ENCODE measurements around the gene MBNL3.
"Not testable (repeated sequence)": the region's sequence is repeated elsewhere in the genome, so short reads cannot be mapped to it uniquely, and the experiment has no call there.

MBNL3 gene

DNA sequence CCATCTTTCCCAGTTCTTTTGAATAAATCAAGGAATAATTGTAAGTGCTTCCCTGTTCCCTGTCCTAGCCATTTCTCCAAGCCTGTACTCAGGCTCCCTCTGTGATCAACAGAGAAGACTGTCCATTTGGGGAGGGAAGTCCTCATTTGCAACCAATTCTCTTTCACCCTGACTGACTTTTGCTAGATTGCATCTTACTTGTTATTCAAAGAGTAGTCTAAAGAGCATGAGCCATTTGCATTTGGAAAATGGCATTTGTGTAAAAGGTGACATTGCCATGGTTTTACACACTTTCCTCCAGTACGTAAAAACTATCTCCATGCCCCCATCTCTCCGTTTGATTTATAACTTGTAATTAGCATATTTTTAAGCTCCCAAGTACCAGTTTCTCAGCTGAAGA, 110.6 kb downstream of the MBNL3 start:
- in situ Hi-C loops (cut with HindIII; ENCODE audit: low sequenced_read_pairs), result no loop called here

DNA sequence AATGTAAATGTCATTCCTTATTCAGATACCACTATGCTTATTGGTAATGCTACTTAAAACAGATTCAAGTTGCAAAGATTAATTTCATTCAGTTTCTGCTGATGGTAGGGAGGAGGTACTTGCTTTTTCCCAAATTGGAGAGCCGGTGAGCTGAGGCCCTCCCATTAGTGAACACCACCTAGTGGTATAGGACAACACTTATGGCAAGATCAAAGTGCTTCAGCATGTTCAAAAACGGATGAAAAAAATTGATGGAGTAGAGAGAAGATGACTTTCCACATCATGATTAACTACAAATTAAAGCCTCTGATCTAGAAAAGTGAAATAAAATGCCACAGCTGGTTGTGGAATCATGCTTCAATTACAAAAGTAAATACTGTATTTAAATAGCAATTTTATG, 112.9 kb downstream of the MBNL3 start:
- in situ Hi-C loops (cut with HindIII; ENCODE audit: low sequenced_read_pairs), result no loop called here

DNA sequence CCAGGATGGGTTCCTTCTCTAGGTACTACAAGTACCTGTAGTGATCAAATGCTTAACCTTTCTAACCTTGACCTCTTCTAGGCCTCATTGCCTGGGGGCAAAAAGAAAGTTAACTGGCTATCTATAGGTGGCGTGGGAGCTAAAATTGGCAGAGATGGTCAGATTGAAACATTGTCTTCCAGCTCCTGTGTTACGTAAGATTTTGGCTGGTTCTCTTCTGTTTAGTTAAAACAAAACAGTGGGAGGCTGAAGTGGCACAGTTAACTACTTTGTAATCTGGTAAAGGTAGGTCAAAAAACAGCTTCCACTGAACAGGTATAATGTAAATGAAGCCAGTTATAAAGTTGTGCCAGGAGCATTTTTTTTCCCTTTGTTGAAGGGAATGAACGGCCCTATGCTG, 115.2 kb downstream of the MBNL3 start:
- in situ Hi-C loops (cut with HindIII; ENCODE audit: low sequenced_read_pairs), result no loop called here

DNA sequence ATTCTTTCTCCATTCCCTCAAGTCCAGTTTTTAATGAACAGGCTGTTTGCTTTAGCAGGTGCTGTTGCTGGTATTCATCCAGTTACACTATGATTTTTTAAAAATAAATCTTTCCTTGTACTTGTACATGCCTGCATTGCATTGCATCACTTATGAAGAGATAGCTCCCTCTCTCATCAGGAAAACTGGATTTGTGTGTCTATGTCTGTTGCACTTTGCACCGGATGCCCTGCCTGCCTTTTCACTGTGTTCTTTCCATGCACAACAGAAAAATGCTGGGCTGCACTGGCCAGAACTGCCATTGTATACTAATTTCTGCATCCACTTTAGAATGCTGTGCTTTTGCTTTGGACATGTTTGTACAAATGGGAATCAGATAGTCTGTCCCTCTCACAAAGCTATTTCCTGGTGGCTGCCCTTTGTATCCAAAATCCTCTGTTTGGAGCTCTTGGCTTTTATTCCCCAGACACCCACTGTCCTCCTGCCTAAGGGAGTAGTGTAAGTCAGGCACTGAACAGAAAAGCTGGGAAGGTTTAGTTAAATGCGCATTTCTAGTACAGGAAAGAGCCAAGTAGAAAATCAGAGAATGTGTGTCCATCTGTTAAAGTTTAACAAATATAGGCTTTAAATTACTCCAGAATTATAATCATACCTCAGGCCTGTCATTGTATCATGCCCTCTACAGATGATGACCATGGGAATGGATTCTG, 119.1 kb downstream of the MBNL3 start:
- in situ Hi-C loops (cut with HindIII; ENCODE audit: low sequenced_read_pairs), result no loop called here

DNA sequence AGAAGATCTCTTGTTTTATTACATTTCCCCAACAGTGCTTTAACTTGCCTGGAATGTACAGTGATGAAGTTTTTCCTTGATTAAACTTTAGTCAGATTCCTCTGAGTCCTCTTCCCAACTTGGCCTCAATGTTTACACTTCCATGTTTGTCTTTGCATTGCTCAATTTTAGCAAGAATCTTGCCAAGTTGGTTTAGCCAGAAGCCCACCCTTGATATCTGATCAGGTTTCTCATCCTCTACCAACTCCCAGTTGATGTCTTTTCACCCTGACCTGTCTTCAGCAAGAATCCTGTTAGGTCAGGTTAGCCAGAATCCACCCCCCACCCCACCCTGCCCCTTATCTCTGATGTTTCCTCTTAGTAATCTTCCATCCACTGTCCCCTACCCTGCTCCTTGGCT, 120.9 kb downstream of the MBNL3 start:
- in situ Hi-C loops (cut with HindIII; ENCODE audit: low sequenced_read_pairs), result no loop called here

DNA sequence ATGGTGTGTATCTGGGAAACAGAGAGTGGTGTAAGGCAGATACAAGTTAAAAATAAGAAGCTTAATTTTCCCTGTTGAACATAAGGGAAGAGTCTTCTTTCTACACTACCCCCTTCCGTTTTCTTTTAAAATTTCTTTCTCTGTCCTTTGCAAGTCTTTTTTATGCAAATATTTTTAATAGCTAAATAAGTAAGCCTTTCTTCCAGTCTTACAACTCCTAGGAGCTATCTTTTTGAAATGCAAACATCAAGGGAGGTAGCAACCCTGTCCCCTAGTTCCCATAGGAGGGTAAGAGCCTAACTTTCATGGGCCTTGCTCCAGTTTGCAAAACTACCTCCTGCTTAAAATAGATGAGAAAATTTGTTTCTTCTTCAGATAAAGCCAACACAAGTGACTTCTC, 121.5 kb downstream of the MBNL3 start:
- in situ Hi-C loops (cut with HindIII; ENCODE audit: low sequenced_read_pairs), result no loop called here

DNA sequence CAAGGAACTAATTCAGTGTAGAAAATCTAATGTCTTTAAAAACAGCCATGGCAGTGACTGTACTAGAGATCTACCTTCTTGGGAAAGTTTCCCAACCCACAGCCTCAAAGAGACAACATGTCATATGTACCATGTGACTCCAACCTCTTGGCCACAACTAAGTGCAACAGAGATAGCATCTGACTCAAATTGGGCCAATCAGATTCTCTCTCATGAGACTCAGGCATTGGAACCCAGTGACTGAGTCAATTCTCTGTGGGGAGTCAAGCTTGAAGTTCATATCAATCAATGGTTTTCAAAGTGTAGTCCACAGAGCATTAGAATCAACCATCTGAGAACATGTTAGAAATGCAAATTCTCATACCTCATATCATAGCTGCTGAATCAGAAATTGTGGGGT, 123.3 kb downstream of the MBNL3 start:
- in situ Hi-C loops (cut with HindIII; ENCODE audit: low sequenced_read_pairs), result no loop called here

DNA sequence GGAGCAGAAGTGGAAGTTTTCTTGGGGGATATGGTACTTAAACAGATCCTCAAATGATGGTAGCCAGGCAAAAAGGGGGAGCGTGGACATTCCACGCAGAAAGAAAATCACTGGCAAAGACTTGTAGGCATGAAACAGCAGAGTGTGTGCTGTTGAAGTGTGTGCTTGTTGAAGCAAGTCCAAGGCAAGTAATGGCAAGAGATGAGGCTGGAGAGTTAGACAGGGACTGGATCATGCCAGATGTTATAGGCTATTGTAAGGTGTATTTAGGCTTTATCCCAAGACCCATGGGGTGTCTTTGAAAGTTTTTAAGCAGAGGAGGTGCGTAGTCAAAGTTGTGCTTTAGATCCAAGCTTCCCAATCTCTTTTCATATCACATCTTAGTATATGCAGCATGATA, 124.5 kb downstream of the MBNL3 start:
- in situ Hi-C loops (cut with HindIII; ENCODE audit: low sequenced_read_pairs), result no loop called here

DNA sequence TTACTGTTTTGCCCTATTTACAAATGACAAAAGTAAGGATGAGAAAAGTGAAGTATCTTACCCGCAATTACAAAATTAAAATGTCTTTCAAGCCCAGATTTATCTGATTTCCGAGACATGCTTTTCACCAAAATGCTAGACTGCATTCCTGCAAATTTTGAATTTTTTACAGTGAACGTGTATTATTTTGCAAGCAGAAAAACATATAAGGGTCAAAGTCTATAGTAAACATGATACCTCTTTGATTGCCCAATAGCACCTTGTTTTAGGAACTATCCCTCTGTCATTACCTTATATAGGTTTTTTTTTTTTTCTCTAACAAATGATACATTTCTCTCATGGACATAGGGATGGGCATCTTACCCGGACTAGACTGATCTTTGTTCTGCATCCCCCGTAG, 135.4 kb downstream of the MBNL3 start:
- in situ Hi-C loops (cut with HindIII; ENCODE audit: low sequenced_read_pairs), result no loop called here

DNA sequence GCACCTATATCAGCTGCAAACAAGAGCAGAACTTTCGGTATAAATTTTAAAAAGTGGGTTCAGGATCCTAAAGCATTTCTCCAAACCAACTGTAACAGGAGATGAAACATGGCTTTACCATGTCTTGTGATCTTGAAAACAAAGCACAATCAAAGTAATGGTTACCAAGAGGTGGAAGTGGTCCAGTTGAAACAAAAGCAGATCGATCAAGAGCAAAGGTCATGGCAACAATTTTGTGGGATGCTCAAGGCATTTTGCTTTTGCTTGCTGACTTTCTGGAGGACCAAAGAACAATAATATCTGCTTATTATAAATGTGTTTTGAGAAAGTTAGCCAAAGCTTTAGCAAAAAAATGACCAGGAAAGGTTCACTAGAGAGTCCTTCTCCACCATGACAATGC, 152.7 kb downstream of the MBNL3 start:
- in situ Hi-C loops (cut with HindIII; ENCODE audit: low sequenced_read_pairs), result no loop called here

DNA sequence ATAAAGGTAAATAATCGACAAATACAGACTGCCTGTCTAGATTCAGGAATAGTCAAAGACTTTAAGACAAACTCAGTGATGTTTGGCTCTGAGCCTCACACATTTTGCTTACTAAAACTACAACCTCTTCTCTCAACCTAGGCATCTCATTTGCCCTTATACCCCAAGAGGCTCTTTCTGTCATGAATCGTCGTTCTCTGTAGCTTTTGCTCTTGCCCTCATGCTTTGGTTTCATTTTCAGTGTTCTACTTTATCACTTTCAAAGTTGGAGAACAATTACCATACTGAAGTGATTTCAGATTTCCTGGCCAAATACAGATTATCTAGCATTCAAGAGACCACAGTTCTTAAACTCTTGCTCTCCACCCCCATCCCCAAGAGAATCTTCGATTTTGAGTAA, 155.5 kb downstream of the MBNL3 start:
- in situ Hi-C loops (cut with HindIII; ENCODE audit: low sequenced_read_pairs), result no loop called here

DNA sequence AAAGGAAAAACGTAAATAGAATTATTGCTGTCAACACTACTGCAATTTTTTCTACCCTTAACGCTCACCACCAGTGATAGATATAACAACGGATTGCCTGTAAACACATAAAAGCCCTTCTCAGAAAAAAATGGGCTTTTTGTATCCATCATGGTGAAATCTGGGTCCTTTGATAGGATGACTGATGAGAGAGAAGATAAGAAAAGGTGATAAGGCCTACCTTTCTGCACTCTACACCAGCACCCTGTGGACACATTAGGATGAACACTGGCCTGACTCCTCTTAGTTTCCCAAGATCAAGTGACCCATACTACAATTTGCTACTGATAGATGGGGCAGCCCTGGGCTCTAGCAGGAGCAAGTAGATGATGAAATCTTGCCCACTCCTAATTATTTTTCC, 157.3 kb downstream of the MBNL3 start:
- in situ Hi-C loops (cut with HindIII; ENCODE audit: low sequenced_read_pairs), result no loop called here

DNA sequence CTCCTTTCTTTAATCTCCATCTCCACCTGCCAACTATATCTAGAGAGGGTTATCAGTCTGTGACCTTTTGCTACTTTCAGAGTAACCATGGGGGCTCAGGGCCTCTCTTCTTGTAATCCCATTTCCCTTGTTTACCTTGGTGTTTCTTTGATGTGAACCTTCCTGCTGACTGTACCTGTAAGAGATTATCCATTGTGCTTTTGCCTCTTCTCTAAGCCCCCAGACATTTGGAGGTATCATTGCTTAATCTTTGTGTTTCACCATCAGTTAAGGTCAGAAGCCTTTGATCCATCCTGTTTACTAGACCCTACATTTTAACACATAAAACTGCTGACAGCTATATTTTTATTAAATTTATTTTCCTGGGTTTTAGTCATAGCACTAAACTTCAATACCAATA, 157.8 kb downstream of the MBNL3 start:
- in situ Hi-C loops (cut with HindIII; ENCODE audit: low sequenced_read_pairs), result no loop called here

DNA sequence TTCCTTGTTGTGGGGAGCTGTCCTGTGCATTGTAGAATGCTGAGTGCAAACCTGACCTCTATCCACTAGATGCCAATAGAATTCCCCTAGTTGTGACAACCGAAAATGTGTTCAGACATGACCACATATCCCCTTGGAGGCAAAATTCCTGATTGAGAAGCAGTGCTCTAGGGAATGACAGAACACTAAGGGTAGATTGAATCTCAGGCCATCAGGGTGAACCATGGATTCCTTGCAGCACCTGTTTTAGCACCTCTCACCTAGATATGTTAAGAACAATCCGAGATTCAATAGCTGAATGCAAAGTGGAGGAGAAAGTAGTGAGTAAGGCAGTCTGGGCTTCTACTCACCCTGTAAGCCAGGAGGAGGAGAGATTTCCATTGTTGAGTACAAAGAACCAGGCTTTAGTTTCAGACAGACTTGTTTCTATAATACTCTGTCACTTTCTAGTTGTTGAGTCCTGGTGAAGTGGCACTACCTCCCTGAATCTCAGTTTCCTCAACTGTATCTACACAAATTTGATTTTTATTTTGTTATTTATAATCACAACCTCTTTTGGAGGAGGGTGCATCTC, 158.6 kb downstream of the MBNL3 start:
- in situ Hi-C loops (cut with HindIII; ENCODE audit: low sequenced_read_pairs), result no loop called here

DNA sequence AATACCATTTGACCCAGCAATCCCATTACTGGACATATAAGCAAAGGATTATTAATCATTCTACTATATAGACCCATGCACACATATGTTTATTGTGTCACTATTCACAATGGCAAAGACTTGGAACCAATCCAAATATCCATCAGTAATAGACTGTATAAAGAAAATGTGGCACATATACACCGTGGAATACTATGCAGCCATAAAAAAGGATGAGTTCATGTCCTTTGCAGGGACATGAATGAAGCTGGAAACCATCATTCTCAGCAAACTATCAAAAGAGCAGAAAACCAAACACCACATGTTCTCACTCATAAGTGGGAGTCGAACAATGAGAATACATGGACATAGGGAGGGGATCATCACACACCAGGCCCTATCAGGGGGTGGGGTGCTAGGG, 161.9 kb downstream of the MBNL3 start:
- in situ Hi-C loops (cut with HindIII; ENCODE audit: low sequenced_read_pairs), result not testable (repeated sequence)
